K562 (cell line): ENCODE measurements around the gene VRK3. TPM values are rescaled to one million over a fixed set of nuclear protein-coding genes. Genes with fewer than 3 reads are reported as not detected.
A peak's percentile ranks its signal among the peaks of the same experiment; 100 is the strongest.
"Not testable (repeated sequence)": the region's sequence is repeated elsewhere in the genome, so short reads cannot be mapped to it uniquely, and the experiment has no call there.

Source experiments
- ATAC-seq: fragments of 200-7000 bp; cut with Tn5 transposase; 3 replicates; pipeline ENCODE4 v1.9.1; 2020; ENCODE audit warnings: moderate library complexity
- BruUV-seq: library from RNA; stranded (reverse); fragments of 400-500 nt; replicated peaks from 2 replicates; lab custom pipeline; 2021; lab: Mats Ljungman, UMichigan
- CTCF ChIA-PET: fragments of 300-600 bp; formaldehyde crosslinking; extraction: SDS; loops from one replicate; lab custom pipeline; 2021; ENCODE audit warnings: low intra/inter-chr PET ratio; lab: Yijun Ruan, JAX
- POLR2A ChIA-PET: fragments of 300-600, 350-650 bp; sonication (Branson Sonifier 250); formaldehyde crosslinking; extraction: SDS; loops from one replicate; lab custom pipeline; 2021; ENCODE audit warnings: antibody characterized with exemption, inconsistent platforms; lab: Yijun Ruan, JAX
- DNase-seq, 4 experiments: peaks; one replicate each; pipeline versions ENCODE4 v3.0.0 to v3.0.0-alpha.2; 2011 to 2018; ENCODE audit warnings: low spot score in 3 of 4, mixed read lengths in 3 of 4; ENCODE audit errors: extremely low read depth in 1 of 4
- FAIRE-seq: peaks from 2 replicates; lab custom pipeline; 2011; peaks lifted over from hg19 to GRCh38; lab: Jason Lieb, UNC
- H2AFZ ChIP-seq: 2 replicates; pipeline ENCODE4 v1.6.0; 2011; ENCODE audit warnings: low read depth, low read length, control low read depth, inconsistent platforms
- H3K27ac ChIP-seq: fragments of 200-600 bp; 3 replicates; pipeline ENCODE4 v1.8.0; 2011; ENCODE audit warnings: low read depth, mild to moderate bottlenecking, control low read depth, inconsistent platforms, low read length, moderate library complexity, mixed read lengths; ENCODE audit errors: extremely low read depth
- H3K27me3 ChIP-seq, 2 experiments: fragments of 300-600 bp in 1 of 2; 2 replicates in 1 of 2; 3 replicates in 1 of 2; pipeline versions ENCODE4 v1.6.0 to v1.8.0; 2011; ENCODE audit warnings: inconsistent platforms in 2 of 2, low read length in 2 of 2, mild to moderate bottlenecking in 1 of 2, mixed read lengths in 1 of 2, moderate library complexity in 1 of 2; ENCODE audit not compliant: control insufficient read depth in 2 of 2, insufficient read depth in 2 of 2
- H3K36me3 ChIP-seq: fragments of 300-600 bp; 3 replicates; pipeline ENCODE4 v1.8.0; 2011; ENCODE audit warnings: mild to moderate bottlenecking, low read length, inconsistent platforms; ENCODE audit not compliant: control insufficient read depth, insufficient read depth
- H3K4me1 ChIP-seq, 2 experiments: fragments of 200-600 bp in 1 of 2; replicated peaks in 1 of 2; 2 replicates in 1 of 2; 3 replicates in 1 of 2; pipeline versions ENCODE4 v1.5.1 to v1.8.0; 2011; ENCODE audit warnings: inconsistent platforms in 2 of 2, low read length in 2 of 2, mild to moderate bottlenecking in 1 of 2, mixed read lengths in 1 of 2, moderate library complexity in 1 of 2; ENCODE audit not compliant: control insufficient read depth in 2 of 2, insufficient read depth in 2 of 2
- H3K4me2 ChIP-seq: 2 replicates; pipeline ENCODE4 v1.6.1; 2011; ENCODE audit warnings: low read length, control low read depth, inconsistent platforms, mixed read lengths; ENCODE audit not compliant: insufficient read depth
- H3K4me3 ChIP-seq: fragments of 200-600 bp; sonication (generic), shearing (Covaris generic); 2 replicates; pipeline ENCODE4 v1.5.1; 2016; ENCODE audit warnings: control low read depth, inconsistent platforms
- H3K79me2 ChIP-seq: fragments of 200-600 bp; 3 replicates; pipeline ENCODE4 v1.8.0; 2011; ENCODE audit warnings: low read length, inconsistent platforms; ENCODE audit not compliant: control insufficient read depth, insufficient read depth
- H3K9ac ChIP-seq, 2 experiments: 2 replicates each; pipeline versions ENCODE4 v1.6.0 to v1.6.1; 2011; ENCODE audit warnings: low read depth in 2 of 2, low read length in 2 of 2, control low read depth in 1 of 2, inconsistent platforms in 1 of 2, mild to moderate bottlenecking in 1 of 2, mixed read lengths in 1 of 2; ENCODE audit not compliant: insufficient read depth in 1 of 2
- H3K9me1 ChIP-seq: one replicate; pipeline ENCODE4 v1.6.0; 2011; ENCODE audit warnings: inconsistent platforms, mild to moderate bottlenecking, low read length, moderate library complexity; ENCODE audit not compliant: control insufficient read depth, insufficient read depth
- H3K9me3 ChIP-seq: replicated peaks from 2 replicates; pipeline ENCODE4 v1.5.1; 2011; ENCODE audit warnings: low read depth, low read length, inconsistent platforms; ENCODE audit not compliant: control insufficient read depth, insufficient read depth
- H4K20me1 ChIP-seq: replicated peaks from 2 replicates; pipeline ENCODE4 v1.6.1; 2011; ENCODE audit warnings: low read length, inconsistent platforms, mixed read lengths; ENCODE audit not compliant: control insufficient read depth, insufficient read depth
- CEBPB ChIP-seq: fragments of 450-650 bp; IDR thresholded peaks from 2 replicates; pipeline ENCODE4 v1.6.1; 2016; ENCODE audit warnings: missing genetic modification characterization, missing compliant biosample characterization
- CEBPG ChIP-seq, 3 experiments: fragments of 200-800 bp in 1 of 3; sonication (Bioruptor generic) in 1 of 3; sonication (generic) in 1 of 3; formaldehyde crosslinking in 1 of 3; IDR thresholded peaks in 2 of 3; conservative IDR thresholded peaks in 1 of 3; 2 replicates each; pipeline versions ENCODE4 v1.6.1 to v1.8.0; 2016 to 2022; ENCODE audit warnings: missing compliant biosample characterization in 2 of 3, missing genetic modification characterization in 2 of 3, mild to moderate bottlenecking in 1 of 3, missing genetic modification reagents in 1 of 3
- CHD2 ChIP-seq: IDR thresholded peaks from 2 replicates; pipeline ENCODE4 v1.6.1; 2011; ENCODE audit warnings: low read depth, low read length
- ZNF146 ChIP-seq: IDR thresholded peaks from one replicate; pipeline ENCODE4 v1.6.1; 2018; ENCODE audit warnings: missing compliant biosample characterization; ENCODE audit not compliant: unreplicated experiment
- WGBS: fragments of 100-300 bp; shearing (Covaris generic); methylation state at CpG from one replicate; pipeline ENCODE4 v1.1.6; 2016; ENCODE audit warnings: low coverage, mixed read lengths; ENCODE audit not compliant: insufficient coverage; ENCODE audit errors: missing lambda C conversion rate; 5-methylcytosine and 5-hydroxymethylcytosine counted together
- in situ Hi-C: fragments of 300-500 bp; cut with MboI; formaldehyde crosslinking; loops from 4 replicates; pipeline ENCODE4 v1.15.0; 2018; ENCODE audit warnings: inconsistent platforms, mixed read lengths
- intact Hi-C: fragments of 100-400 bp; cut with micrococcal nuclease; formaldehyde crosslinking; loops from 2 replicates; pipeline ENCODE4 v1.14.2; 2022
- polyA plus RNA-seq, 8 experiments: library from polyadenylated mRNA; depleted of rRNA in 4 of 8; stranded (reverse) in 5 of 8; unstranded in 3 of 8; fragments of >200 nt; fragmentation: Nextera tagmentation in 2 of 8; fragmentation: Illumina TruSeq in 1 of 8; extraction: Ambion mirVana in 2 of 8; extraction: Trizol in 1 of 8; gene quantifications; 2 replicates each; pipeline versions ENCODE4 v1.2.1 to v1.2.3, GENCODE V29; 2011 to 2014; ENCODE audit warnings: inconsistent platforms in 1 of 8, missing spikeins in 1 of 8
- total RNA-seq, 7 experiments: library from RNA; depleted of rRNA in 6 of 7; stranded (reverse); fragments of >200 nt in 6 of 7; fragmentation: Illumina TruSeq in 2 of 7; extraction: Trizol in 2 of 7; gene quantifications; 2 replicates each; pipeline versions ENCODE4 v1.2.1 to v1.2.3, GENCODE V29; 2011 to 2021; ENCODE audit warnings: low replicate concordance in 1 of 7

Gene VRK3
- total and polyA plus RNA-seq, 9 of the 15 experiments (the other 6 are each of a cell fraction or from before 2014, with no cell fraction given) = 25.6 to 94.3 (median 42.9) TPM

GRCh38 chr19:49968279-49968922, 56.8 kb downstream of the VRK3 start:
- TF ChIP-seq CEBPG (CRISPR knock-in tag; IDR thresholded peaks at IDR 0.05) (peak; percentile 16; the same call in 1 of the 2 replicates), CEBPG (tag; conservative IDR thresholded peaks at IDR 0.05 in 1 of 2, IDR thresholded peaks at IDR 0.05 in 1 of 2) (no peak), CHD2 (no peak), ZNF146 (CRISPR knock-in tag) (peak; percentile 80), CEBPB (tag) (peak; percentile 54)
- TF ChIP-seq, all 486 proteins: peak for 3
- in situ Hi-C loops (no loop called here), intact Hi-C loops (no loop called here)
- no peak overlapping the region for H3K27ac ChIP-seq
- H3K9me3 ChIP-seq = no peaks in the 10 kb centered on the region
- H3K9me1 ChIP-seq = no peaks in the 10 kb centered on the region
- no peak overlapping the region for H3K4me2 ChIP-seq
- DNase-seq = no peak
- no peaks in the 10 kb centered on the region for H3K79me2 ChIP-seq
- H3K9ac ChIP-seq = no peak overlapping the region
- 19% methylated on average over 5 of the region's 5 CpGs for WGBS
- H2AFZ ChIP-seq = no peak overlapping the region
- no peaks in the 10 kb centered on the region for H3K36me3 ChIP-seq
- H4K20me1 ChIP-seq = peaks cover 5% of the 10 kb centered on the region; the same call in 1 of the 2 replicates
- H3K27me3 ChIP-seq = peaks cover 6 to 15% of the 10 kb centered on the region in 2 experiments; a peak in 4 of 5 replicates
- ATAC-seq = no peak
- ChIA-PET POLR2A (interaction anchor here (0.6 to 0.8 kb wide), 2 partner anchors 16 to 49 kb away, joined by 5 read pairs; no protein-coding TSS in a partner anchor), CTCF (interaction anchor here (1.1 kb wide), 1 partner anchor 31 kb away, joined by 8 read pairs; no protein-coding TSS in a partner anchor)
- BruUV-seq = no TSS peak
- H3K4me3 ChIP-seq = no peak overlapping the region
- no peak for FAIRE-seq
- H3K4me1 ChIP-seq = peaks cover 0 to 5% of the 10 kb centered on the region in 2 experiments; a peak in 2 of 5 replicates

GRCh38 chr19:49960980-49961379, 64.2 kb downstream of the VRK3 start, which contains the start of gene SIGLEC11:
TSS of gene SIGLEC11 (minus strand) at chr19:49961172. CDS start at chr19:49961081, 91 bp downstream.
- H3K4me3 ChIP-seq, H3K9me3 ChIP-seq, H3K27ac ChIP-seq, H3K27me3 ChIP-seq, H3K4me2 ChIP-seq, POLR2A ChIA-PET, FAIRE-seq, BruUV-seq, ATAC-seq, in situ Hi-C loops, intact Hi-C loops, CTCF ChIA-PET, H3K79me2 ChIP-seq, H3K36me3 ChIP-seq, H3K9me1 ChIP-seq, H3K9ac ChIP-seq, DNase-seq, H3K4me1 ChIP-seq, H2AFZ ChIP-seq, H4K20me1 ChIP-seq: not testable (repeated sequence)
- WGBS = 0% methylated on average over 2 of the region's 10 CpGs

- H2AFZ ChIP-seq, H4K20me1 ChIP-seq, H3K36me3 ChIP-seq, in situ Hi-C loops, H3K4me3 ChIP-seq, H3K9me3 ChIP-seq, intact Hi-C loops, H3K27ac ChIP-seq, H3K79me2 ChIP-seq, POLR2A ChIA-PET, H3K27me3 ChIP-seq, CTCF ChIA-PET, FAIRE-seq, H3K9ac ChIP-seq, H3K4me2 ChIP-seq, DNase-seq, H3K9me1 ChIP-seq, BruUV-seq: not testable (repeated sequence)
- WGBS = no CpG with 5 or more reads among the region's 12 CpGs
- peak; percentile 59 for ATAC-seq
- peaks cover 6 to 17% of the 10 kb centered on the region in 2 experiments; a peak in 4 of 5 replicates for H3K4me1 ChIP-seq
Observed at GRCh38 chr19:49959892-49960291, 65.3 kb downstream of the VRK3 start.
